CD4-positive, alpha-beta T cell treated with Interleukin-15 for 1 hour (primary cell): Measurements from ENCODE around the gene PKD1.

Source experiments
- DNase-seq: peaks from one replicate; pipeline ENCODE4 v3.0.0-alpha.2; 2020

PKD1 gene

DNA sequence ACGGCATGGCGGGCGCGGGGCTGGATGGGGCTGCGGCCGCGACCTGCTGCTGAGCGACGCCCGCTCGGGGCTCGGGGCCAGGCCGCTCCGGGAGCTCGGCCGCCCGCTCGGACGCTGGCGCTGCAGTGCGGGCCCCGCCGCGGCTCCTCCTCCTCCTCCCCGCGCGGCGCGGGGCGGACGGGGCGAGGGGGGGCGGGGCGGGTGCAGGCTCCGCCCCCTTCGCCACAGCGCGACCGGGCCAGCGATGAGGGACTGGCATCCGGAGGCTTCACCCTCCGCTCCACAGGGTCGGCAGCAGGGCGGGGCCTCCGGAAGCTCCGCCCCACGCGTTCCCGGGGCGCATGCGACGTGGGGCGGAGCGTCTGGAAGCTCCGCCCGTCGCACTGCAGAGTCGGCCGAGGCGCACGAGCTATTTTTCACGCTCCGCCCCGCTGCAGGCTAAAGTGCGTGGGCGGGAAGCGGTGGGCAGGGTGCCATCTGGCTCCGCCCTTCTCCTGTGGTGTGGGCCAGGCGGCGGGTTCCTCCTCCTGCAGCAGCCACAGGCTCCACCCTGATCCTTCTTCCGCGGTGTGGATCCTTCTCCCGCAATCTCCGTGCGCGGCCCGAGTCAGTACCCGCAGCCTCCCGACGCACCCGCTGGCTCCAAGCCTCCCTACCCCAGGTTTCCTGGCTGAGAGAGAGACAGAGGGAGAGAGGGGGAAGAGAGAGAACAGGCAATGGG lies at the start of gene PKD1:
PKD1 (minus strand) TSS at position 129 of the 721 bp plus-strand sequence. CDS start 209 bp downstream, outside the sequence.
- peak; percentile 99 for DNase-seq

- DNase-seq = no peak
Observed at GRCh38 chr16:2184962-2185361, 49.3 kb upstream of the PKD1 start.

GRCh38 chr16:2184346-2184745 lies 48.6 kb upstream of the PKD1 start:
- no peak for DNase-seq

GRCh38 chr16:2183671-2184070 lies 48.0 kb upstream of the PKD1 start:
- DNase-seq = no peak

- DNase-seq = no peak
Observed at GRCh38 chr16:2181952-2182351, 46.3 kb upstream of the PKD1 start.

GRCh38 chr16:2180962-2181923 lies 45.5 kb upstream of the PKD1 start:
- DNase-seq = no peak

- DNase-seq = no peak
Observed at GRCh38 chr16:2180461-2180860, 44.8 kb upstream of the PKD1 start.

DNA sequence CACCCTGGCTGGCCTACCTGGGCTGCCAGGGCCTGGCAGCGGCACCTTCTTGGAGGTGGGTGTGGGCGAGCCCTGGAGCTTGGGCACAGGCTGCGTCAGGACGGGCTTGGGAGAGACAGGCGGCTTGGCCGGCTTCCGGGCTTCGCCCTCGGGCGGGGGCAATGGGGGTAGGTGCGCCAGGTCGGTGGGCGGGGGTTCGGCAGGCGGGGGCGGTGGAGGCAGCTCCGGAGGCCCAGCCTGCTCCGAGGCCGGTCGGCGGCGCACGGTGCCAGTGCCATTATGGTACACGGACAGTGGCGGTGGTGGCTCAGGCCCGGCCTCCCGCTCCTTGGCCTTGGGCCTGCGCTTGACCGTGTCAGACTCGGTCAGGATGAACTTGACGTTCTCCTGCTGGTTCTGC lies 43.9 kb upstream of the PKD1 start:
- no peak for DNase-seq

DNA sequence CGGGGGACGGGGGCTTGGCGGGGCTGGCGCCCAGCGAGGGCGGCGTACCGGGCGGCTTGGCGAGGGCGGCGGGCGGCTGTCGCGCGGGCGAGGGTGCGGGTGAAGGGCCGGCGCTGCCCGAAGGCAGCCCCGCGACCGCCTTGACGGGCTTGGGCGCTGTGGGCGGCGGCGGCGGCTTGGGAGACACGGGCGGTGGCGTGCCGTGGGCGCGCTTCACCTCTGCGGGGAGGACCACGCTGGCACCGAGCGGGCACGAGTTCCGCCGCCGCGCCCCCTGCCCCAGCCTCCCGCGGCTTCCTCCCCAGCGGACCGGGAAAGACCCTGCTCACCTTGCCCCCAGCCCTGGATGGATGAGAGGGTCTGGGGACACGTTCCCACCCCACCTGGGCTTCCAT lies 43.4 kb upstream of the PKD1 start:
- no peak for DNase-seq

GRCh38 chr16:2178321-2179106 lies 42.8 kb upstream of the PKD1 start:
- DNase-seq = peak; percentile 31

GRCh38 chr16:2177561-2177960 lies 41.9 kb upstream of the PKD1 start:
- no peak for DNase-seq

DNA sequence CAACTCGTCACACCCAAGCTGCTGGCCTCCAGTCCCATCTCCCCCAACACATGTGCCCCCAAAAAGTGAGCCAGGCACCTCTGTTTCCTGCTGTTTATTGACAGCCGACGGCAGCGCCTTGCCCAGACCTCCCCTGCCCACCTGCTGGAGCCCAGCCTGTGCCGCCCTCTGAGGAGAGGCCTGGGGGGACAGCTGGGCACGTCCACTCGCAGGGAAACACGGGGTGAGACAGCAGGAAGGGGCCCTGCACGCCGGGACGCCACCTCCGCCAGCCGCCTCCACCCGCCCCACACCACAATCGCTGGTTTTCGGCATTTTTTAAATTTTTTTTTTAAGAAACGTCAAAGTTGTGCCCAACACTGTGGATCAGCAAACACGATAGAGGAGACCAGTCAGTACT lies 41.4 kb upstream of the PKD1 start:
- DNase-seq = no peak

- no peak for DNase-seq
Observed at GRCh38 chr16:2176047-2176446, 40.3 kb upstream of the PKD1 start.

DNA sequence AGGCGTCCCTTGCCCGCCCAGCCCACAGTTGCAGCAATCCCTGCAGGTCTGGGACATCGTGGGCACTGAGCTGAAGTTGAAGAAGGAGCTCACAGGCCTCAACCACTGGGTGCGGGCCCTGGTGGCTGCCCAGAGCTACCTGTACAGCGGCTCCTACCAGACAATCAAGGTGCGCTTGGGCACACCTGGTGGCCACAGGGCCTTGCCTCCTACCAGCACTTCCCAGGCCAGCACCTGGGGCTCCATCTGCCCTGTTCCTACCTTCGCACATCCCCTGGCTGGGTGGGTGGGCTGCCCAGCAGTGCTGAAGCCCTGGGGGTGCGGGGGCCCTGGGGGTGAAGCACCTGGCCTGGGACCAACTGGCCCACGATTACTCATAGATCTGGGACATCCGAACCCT lies 39.8 kb upstream of the PKD1 start:
- DNase-seq = no peak

DNA sequence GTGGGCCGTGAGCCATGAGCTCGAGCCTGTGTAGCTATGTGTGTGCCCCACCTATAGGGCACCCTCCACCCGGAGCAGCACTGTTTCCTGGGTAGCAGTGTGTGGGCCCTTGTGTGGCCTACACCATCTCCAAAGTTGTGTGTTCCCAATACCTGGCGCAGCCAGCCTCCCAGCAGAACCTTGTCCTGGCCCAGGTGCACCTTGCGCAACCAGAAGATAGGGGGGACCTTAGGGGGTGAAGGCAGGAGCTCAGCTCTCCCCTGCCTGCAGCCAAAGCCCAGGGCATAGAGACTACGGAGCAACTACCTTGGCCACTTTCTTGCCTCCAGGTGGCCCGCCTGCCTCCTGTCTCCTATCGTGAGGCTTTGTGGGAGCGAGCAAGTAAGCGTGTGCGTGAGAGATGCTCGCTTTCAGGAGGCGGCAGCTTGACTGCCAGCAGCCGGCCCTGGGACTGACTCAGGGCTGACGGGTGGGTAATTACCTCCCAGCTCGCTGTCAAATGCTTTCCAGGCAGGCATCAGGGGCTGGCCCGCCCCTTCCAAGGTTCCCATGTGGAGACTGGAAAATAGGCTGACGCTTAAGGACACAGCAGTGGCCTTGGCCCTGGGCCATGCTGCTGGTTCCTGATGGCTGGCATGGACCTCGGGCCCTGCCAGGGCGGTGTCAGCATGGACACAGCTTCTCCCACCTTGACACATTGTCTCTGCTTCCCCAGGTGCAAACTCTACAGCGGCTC lies 38.9 kb upstream of the PKD1 start:
- DNase-seq = no peak

DNA sequence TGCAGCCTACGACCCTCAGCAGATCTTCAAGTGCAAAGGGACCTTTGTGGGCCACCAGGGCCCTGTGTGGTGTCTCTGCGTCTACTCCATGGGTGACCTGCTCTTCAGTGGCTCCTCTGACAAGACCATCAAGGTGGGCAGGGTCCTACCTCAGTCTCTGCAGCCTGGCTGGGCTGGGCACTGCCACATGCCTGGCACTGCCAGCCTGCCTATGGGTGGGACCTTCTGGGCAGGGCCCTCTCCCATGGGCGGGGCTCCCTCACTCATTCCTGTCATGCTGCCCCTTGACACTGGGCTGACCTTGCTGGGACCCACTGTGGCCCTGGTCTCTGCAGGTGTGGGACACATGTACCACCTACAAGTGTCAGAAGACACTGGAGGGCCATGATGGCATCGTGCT lies 38.2 kb upstream of the PKD1 start:
- DNase-seq = no peak

- DNase-seq = no peak
Observed at GRCh38 chr16:2173366-2173765, 37.7 kb upstream of the PKD1 start.

- DNase-seq = no peak
Observed at GRCh38 chr16:2172688-2173335, 37.1 kb upstream of the PKD1 start.

DNA sequence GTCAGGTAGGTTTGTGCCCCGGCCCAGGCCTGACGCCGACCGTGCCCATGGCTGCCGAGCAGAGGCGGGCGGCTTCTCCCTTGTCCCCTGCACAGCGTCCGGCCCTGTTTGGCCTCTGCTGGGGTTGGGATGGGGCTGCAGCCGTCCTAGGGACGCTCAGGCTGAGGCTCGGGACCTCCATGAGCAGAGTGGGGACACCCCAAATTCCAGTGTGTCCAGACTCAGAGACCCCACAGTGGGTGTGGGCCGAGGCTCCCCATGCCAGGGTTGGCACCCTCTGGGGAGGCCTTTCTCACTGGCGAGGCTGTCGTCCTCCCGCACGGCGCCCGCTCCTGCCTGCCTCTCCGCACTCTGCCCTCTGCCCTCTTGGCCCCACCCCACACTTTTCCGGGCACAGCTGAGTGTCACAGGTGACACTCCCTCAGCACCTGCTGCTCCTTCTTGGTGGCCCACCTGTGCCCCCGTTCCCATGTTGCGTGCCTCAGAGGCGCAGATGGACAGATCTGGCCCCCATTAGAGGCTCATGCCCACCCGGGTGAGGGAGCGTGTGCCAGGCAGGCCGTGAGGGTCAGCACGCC lies 36.0 kb upstream of the PKD1 start:
- DNase-seq = no peak

GRCh38 chr16:2170587-2171435 lies 35.1 kb upstream of the PKD1 start:
- no peak for DNase-seq

- DNase-seq = no peak
Observed at GRCh38 chr16:2170080-2170479, 34.4 kb upstream of the PKD1 start.
